RWPE1 (cell line): ENCODE data around the gene RSF1.
A peak's percentile ranks its signal among the peaks of the same experiment; 100 is the strongest.

Experiments
- CTCF ChIA-PET: fragments of 350-600 bp; sonication (Branson Sonifier 250); formaldehyde crosslinking; extraction: SDS; loops from one replicate; lab custom pipeline; 2021; lab: Yijun Ruan, JAX
- POLR2A ChIA-PET: fragments of 400-600 bp; formaldehyde crosslinking; extraction: SDS; loops from one replicate; lab custom pipeline; 2020; ENCODE audit warnings: antibody characterized with exemption; ENCODE audit not compliant: low non-redundant PET; lab: Yijun Ruan, JAX
- DNase-seq: peaks from one replicate; pipeline ENCODE4 v3.0.0; 2012; ENCODE audit warnings: low spot score
- H3K27ac ChIP-seq: fragments of 450-650 bp; 2 replicates; pipeline ENCODE4 v1.5.1; 2017
- TF ChIP-seq, protein P1 (sequence below): fragments of 450-650 bp; conservative IDR thresholded peaks from 2 replicates; pipeline ENCODE4 v1.5.1; 2017; ENCODE audit warnings: low read depth, mild to moderate bottlenecking

Gene RSF1

DNA sequence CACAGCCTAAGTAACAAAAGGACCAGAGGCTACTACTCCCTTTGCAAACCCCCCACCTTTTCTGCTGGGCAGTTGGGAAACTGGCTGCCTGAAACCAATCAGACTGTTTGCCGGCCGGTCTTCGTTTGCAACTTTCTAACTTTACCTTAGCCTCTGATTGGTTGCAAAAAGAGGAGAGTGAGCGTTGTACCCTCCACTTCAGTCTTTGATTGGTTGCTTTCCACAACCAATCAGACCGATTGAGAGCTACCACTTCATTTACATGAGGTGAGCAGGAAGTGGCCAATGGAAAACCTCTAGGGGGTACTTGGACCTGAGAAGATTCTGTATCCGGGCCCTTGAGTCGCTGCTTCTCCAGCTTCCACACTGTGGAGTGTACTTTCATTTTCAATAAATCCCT, 164.2 kb downstream of the RSF1 start:
- POLR2A ChIA-PET, result no interaction called here
- H3K27ac ChIP-seq, result no peak overlapping the region
- DNase-seq, result no peak
- TF ChIP-seq, protein P1, sequence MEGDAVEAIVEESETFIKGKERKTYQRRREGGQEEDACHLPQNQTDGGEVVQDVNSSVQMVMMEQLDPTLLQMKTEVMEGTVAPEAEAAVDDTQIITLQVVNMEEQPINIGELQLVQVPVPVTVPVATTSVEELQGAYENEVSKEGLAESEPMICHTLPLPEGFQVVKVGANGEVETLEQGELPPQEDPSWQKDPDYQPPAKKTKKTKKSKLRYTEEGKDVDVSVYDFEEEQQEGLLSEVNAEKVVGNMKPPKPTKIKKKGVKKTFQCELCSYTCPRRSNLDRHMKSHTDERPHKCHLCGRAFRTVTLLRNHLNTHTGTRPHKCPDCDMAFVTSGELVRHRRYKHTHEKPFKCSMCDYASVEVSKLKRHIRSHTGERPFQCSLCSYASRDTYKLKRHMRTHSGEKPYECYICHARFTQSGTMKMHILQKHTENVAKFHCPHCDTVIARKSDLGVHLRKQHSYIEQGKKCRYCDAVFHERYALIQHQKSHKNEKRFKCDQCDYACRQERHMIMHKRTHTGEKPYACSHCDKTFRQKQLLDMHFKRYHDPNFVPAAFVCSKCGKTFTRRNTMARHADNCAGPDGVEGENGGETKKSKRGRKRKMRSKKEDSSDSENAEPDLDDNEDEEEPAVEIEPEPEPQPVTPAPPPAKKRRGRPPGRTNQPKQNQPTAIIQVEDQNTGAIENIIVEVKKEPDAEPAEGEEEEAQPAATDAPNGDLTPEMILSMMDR, result no peak
- CTCF ChIA-PET, result no interaction called here

GRCh38 chr11:77654770-77655434, 165.6 kb downstream of the RSF1 start:
- CTCF ChIA-PET, result interaction anchor here (1.2 kb wide), 1 partner anchor 31 kb away, joined by 3 read pairs; no protein-coding TSS in a partner anchor
- H3K27ac ChIP-seq, result no peak overlapping the region
- POLR2A ChIA-PET, result no interaction called here
- DNase-seq, result no peak
- TF ChIP-seq, protein P1, result no peak

DNA sequence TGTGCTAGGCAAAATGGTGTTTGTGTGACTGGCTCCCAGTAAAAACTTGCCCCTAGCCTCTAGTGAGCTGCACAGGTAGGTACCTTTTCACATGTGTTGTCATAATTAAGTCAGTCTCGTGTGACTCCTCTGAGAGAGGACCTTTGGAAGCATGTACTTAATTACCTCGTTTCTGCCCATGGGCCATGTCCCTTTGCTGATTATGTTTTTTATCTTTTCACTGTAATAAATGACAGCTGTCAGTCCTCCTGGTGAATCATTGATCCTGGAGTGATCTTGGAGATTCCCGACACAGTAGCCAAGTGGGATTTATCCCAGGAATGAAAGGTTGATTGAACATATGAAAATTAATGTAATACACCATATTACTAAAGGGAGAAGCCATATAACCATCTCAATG, 170.4 kb downstream of the RSF1 start:
- TF ChIP-seq, protein P1, result no peak
- POLR2A ChIA-PET, result interaction anchor here (0.6 kb wide), 1 partner anchor 10 kb away, joined by 4 read pairs; no protein-coding TSS in a partner anchor
- CTCF ChIA-PET, result no interaction called here
- no peak overlapping the region for H3K27ac ChIP-seq
- no peak for DNase-seq

DNA sequence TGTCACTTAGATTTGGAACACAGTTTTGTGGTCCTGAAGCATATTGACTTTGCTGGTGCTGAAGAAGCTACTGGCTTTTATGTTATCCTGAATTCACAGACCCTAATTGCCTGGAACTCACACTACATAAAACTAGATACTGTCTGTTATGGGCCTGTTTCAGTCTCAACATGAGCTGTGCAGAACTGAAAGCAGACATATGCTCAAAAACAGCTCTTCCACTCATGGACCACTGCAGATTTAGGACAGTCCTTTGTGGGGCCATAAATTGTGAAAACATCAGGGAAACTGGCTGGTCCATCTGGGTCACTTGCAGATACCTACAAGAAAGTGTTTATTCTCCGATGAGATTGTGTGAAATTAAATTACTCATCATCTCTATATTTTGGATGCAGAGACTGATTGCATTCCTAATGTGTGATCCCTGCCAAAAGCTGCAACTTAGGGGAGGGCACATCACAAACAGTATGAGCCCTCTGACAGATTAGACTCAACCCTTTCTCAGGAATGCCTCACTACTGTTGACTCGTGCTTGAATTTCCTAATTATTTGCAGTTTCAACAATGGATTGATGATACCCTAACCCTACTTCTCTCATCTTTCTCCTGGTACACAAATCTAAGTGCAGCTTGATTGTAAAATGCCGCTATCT, 172.7 kb downstream of the RSF1 start:
- POLR2A ChIA-PET, result no interaction called here
- CTCF ChIA-PET, result interaction anchor here (0.6 kb wide), 1 partner anchor 316 kb away, joined by 6 read pairs; no protein-coding TSS in a partner anchor
- TF ChIP-seq, protein P1, result no peak
- DNase-seq, result no peak
- no peak overlapping the region for H3K27ac ChIP-seq

GRCh38 chr11:77644887-77645286, 175.6 kb downstream of the RSF1 start:
- DNase-seq, result no peak
- TF ChIP-seq, protein P1, result no peak
- ChIA-PET CTCF (interaction anchor here (0.6 kb wide), 2 partner anchors 14 to 26 kb away, joined by 4 to 6 read pairs; no protein-coding TSS in a partner anchor), POLR2A (no interaction called here)
- peak overlapping the region; percentile 43; the same call in 1 of the 2 replicates for H3K27ac ChIP-seq

DNA sequence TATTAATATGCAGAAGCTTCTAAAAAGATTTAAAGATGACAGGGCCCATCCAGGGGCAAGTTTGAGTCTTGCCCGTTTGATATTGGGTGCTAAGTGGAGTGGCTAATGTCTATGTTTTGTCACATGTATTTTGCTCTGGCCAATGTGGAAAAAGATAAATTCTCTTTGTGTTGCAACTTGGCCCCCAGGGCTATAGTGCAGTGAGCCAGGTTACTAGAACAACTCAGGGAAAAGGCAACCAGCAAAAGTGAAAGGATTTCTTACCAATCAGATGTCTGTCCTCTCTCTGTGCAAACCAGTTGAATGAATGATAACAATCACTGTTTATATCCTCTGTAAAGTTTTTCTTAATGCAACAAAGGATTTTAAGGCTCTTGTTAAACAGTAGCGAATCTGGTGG, 178.3 kb downstream of the RSF1 start:
- DNase-seq, result no peak
- CTCF ChIA-PET, result no interaction called here
- TF ChIP-seq, protein P1, result no peak
- POLR2A ChIA-PET, result no interaction called here
- H3K27ac ChIP-seq, result no peak overlapping the region
